Loucy (cell line): Measurements from ENCODE around the gene SCO2.

Experiments used
- H2AFZ ChIP-seq: fragments of 200-600 bp; sonication (generic); 2 replicates; pipeline ENCODE4 v1.6.0; 2016; ENCODE audit warnings: antibody characterized with exemption, mild to moderate bottlenecking, low read length, moderate library complexity
- H3F3A ChIP-seq: fragments of 200-600 bp; 2 replicates; pipeline ENCODE4 v1.6.0; 2016; ENCODE audit warnings: antibody characterized with exemption, low read depth, mild to moderate bottlenecking
- H3K27me3 ChIP-seq: fragments of 200-600 bp; sonication (generic); 2 replicates; pipeline ENCODE4 v1.6.1; 2014; ENCODE audit warnings: low read length, mild to moderate bottlenecking; ENCODE audit not compliant: insufficient read depth, poor library complexity, severe bottlenecking
- H3K36me3 ChIP-seq: fragments of 200-600 bp; sonication (generic); 2 replicates; pipeline ENCODE4 v1.6.1; 2016; ENCODE audit warnings: low read length; ENCODE audit not compliant: insufficient read depth
- H3K4me1 ChIP-seq: fragments of 200-600 bp; sonication (generic); 2 replicates; pipeline ENCODE4 v1.5.1; 2014; ENCODE audit warnings: low read length, mild to moderate bottlenecking; ENCODE audit not compliant: insufficient read depth, poor library complexity, severe bottlenecking
- H3K4me2 ChIP-seq: fragments of 200-600 bp; sonication (generic); 2 replicates; pipeline ENCODE4 v1.6.0; 2014; ENCODE audit warnings: antibody characterized with exemption, low read length, low read depth, mild to moderate bottlenecking; ENCODE audit not compliant: poor library complexity, severe bottlenecking
- H3K4me3 ChIP-seq: fragments of 200-600 bp; sonication (generic); 2 replicates; pipeline ENCODE4 v1.5.1; 2014; ENCODE audit warnings: low read length, mild to moderate bottlenecking, mixed read lengths; ENCODE audit not compliant: poor library complexity, severe bottlenecking
- H3K79me2 ChIP-seq: fragments of 200-600 bp; sonication (generic); 2 replicates; pipeline ENCODE4 v1.6.1; 2014; ENCODE audit warnings: low read length; ENCODE audit not compliant: insufficient read depth
- H3K9ac ChIP-seq: fragments of 200-600 bp; sonication (generic); 2 replicates; pipeline ENCODE4 v1.6.0; 2014; ENCODE audit warnings: mild to moderate bottlenecking, low read depth, low read length, moderate library complexity; ENCODE audit not compliant: poor library complexity, severe bottlenecking
- H3K9me2 ChIP-seq: fragments of 200-600 bp; sonication (generic); replicated peaks from 2 replicates; pipeline ENCODE4 v1.6.1; 2016; ENCODE audit warnings: low read depth, low read length, mixed read lengths
- H3K9me3 ChIP-seq: fragments of 200-600 bp; sonication (generic); 2 replicates; pipeline ENCODE4 v1.6.1; 2014; ENCODE audit warnings: mild to moderate bottlenecking, antibody characterized with exemption, low read length, low read depth; ENCODE audit not compliant: insufficient read depth
- H4K20me1 ChIP-seq: fragments of 200-600 bp; sonication (generic); 2 replicates; pipeline ENCODE4 v1.6.0; 2014; ENCODE audit warnings: antibody characterized with exemption, low read length, mild to moderate bottlenecking; ENCODE audit not compliant: insufficient read depth, poor library complexity, severe bottlenecking
- EZH2phosphoT487 ChIP-seq: fragments of 200-600 bp; IDR thresholded peaks from 2 replicates; pipeline ENCODE4 v1.6.1; 2018; ENCODE audit warnings: antibody characterized with exemption, mild to moderate bottlenecking, moderate library complexity, borderline replicate concordance
- TF ChIP-seq, protein P1 (sequence below): fragments of 200-600 bp; sonication (generic); conservative IDR thresholded peaks from 2 replicates; pipeline ENCODE4 v1.5.1; 2014; ENCODE audit warnings: mild to moderate bottlenecking, antibody characterized with exemption, low read length

SCO2 gene

DNA sequence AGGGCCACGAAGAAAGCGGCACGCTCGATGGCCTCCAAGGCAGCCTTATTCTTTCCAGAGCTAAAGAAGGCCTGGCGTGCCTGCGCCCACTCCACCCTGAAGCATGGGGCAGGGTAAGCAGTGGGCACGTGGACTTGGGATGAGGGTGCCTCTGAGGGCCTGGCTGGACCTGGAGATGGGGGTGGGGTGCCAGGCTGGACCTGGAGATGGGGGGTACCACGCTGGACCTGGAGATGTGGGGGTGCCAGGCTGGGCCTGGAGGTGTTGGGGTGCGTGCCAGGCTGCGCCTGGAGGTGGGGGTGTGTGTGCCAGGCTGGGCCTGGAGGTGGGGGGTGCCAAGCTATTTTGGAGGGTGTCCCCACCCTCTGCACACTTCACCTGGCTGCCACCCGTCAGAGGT is 47.6 kb upstream of the SCO2 start:
- H2AFZ ChIP-seq = no peak overlapping the region
- H3K9me3 ChIP-seq = no peaks in the 10 kb centered on the region
- no peaks in the 10 kb centered on the region for H3K79me2 ChIP-seq
- TF ChIP-seq, protein P1, sequence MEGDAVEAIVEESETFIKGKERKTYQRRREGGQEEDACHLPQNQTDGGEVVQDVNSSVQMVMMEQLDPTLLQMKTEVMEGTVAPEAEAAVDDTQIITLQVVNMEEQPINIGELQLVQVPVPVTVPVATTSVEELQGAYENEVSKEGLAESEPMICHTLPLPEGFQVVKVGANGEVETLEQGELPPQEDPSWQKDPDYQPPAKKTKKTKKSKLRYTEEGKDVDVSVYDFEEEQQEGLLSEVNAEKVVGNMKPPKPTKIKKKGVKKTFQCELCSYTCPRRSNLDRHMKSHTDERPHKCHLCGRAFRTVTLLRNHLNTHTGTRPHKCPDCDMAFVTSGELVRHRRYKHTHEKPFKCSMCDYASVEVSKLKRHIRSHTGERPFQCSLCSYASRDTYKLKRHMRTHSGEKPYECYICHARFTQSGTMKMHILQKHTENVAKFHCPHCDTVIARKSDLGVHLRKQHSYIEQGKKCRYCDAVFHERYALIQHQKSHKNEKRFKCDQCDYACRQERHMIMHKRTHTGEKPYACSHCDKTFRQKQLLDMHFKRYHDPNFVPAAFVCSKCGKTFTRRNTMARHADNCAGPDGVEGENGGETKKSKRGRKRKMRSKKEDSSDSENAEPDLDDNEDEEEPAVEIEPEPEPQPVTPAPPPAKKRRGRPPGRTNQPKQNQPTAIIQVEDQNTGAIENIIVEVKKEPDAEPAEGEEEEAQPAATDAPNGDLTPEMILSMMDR = no peak
- no peak for TF ChIP-seq EZH2phosphoT487
- no peaks in the 10 kb centered on the region for H3K9me2 ChIP-seq
- no peaks in the 10 kb centered on the region for H4K20me1 ChIP-seq
- H3K4me2 ChIP-seq = no peak overlapping the region
- no peaks in the 10 kb centered on the region for H3F3A ChIP-seq
- no peaks in the 10 kb centered on the region for H3K27me3 ChIP-seq
- H3K36me3 ChIP-seq = peaks cover 8% of the 10 kb centered on the region; the same call in 1 of the 2 replicates
- no peaks in the 10 kb centered on the region for H3K4me1 ChIP-seq
- no peak overlapping the region for H3K9ac ChIP-seq
- H3K4me3 ChIP-seq = no peak overlapping the region

DNA sequence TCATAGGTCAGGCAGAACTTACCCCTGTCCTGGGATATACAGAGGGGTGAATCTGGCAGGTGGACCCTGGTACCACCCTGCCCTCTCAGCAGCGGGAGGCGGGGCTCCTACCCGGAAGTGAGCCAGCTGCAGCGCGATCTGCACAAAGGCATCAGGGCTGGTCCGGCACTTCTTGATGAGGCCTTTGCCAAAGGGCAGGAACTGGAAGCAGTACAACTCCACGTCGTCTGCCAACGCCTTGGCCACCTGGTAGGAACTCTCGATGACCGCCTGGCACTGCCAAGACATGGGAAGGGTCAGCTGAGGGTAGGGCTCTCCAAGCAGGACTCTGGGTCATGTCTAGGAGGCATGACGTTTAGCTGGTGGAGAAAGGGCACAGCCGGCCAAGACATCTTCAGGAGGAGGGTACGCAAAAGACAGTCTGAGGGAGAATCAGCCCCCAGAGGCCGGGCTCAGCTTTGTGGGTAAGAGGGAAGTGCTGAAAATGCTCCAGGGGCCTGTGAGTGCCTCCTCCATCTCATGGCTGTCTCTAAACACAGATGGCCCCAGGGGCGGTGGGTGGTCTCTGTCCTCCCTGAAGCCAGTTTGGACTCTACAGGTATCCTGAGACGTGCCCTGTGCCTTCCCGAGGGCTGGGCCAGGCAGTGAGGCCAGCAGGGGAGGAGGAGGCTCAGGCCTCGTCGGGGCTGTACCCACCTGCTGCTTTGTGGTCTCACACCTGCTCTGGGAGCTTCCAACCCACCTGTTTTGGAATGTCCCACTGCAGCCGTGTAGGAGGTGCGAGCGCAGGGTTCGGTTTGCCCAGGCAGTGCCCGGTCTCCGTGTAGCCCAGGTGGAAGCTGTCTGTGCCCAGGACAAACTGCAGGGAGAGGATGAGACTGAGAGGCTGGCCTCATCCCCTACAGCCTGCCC is 46.1 kb upstream of the SCO2 start:
- no peak overlapping the region for H3K9ac ChIP-seq
- H3K79me2 ChIP-seq = no peaks in the 10 kb centered on the region
- no peak overlapping the region for H3K4me2 ChIP-seq
- no peaks in the 10 kb centered on the region for H4K20me1 ChIP-seq
- H3K9me3 ChIP-seq = no peaks in the 10 kb centered on the region
- H3K9me2 ChIP-seq = no peaks in the 10 kb centered on the region
- H2AFZ ChIP-seq = no peak overlapping the region
- H3K4me1 ChIP-seq = no peaks in the 10 kb centered on the region
- H3K27me3 ChIP-seq = no peaks in the 10 kb centered on the region
- H3F3A ChIP-seq = no peaks in the 10 kb centered on the region
- TF ChIP-seq, protein P1 = no peak
- no peak for TF ChIP-seq EZH2phosphoT487
- H3K4me3 ChIP-seq = no peak overlapping the region
- peaks cover 8% of the 10 kb centered on the region; the same call in 1 of the 2 replicates for H3K36me3 ChIP-seq

DNA sequence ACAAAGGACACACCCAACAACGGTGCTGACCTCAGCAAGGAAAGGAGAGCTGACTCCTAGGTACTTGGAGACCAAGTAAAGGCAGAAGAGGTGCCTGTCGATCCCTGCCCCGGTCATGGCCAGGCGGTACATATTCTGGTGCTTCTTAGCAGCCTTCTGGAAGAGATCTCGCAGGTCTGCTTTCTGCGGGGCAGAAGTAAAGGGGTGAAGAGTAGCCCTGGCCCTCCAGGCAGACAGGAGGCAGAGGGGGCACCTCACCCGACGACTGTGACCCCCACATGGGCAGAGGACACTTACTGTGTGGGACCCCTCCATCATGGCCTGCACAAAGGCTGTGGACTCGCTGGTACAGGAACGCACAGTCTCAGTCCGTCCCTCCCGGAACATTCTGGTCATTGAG is 45.5 kb upstream of the SCO2 start:
- Histone ChIP-seq H3K27me3 (no peaks in the 10 kb centered on the region), H3K9ac (no peak overlapping the region), H2AFZ (no peak overlapping the region), H3K9me3 (no peaks in the 10 kb centered on the region), H3K36me3 (peaks cover 8% of the 10 kb centered on the region; the same call in 1 of the 2 replicates), H3K4me2 (no peak overlapping the region), H3K79me2 (no peaks in the 10 kb centered on the region), H3K4me3 (no peak overlapping the region), H3K9me2 (no peaks in the 10 kb centered on the region), H3K4me1 (no peaks in the 10 kb centered on the region), H3F3A (no peaks in the 10 kb centered on the region), H4K20me1 (no peaks in the 10 kb centered on the region)
- no peak for TF ChIP-seq EZH2phosphoT487
